HG03108 (cell line): ENCODE measurements around the gene KIAA1549.

Source experiments
- ATAC-seq: cut with Tn5 transposase; IDR thresholded peaks from one replicate; pipeline ENCODE4 v1.9.1; 2021; ENCODE audit warnings: moderate library complexity; ENCODE audit not compliant: unreplicated experiment

Gene KIAA1549

GRCh38 chr7:138975343-138976104 lies 5.7 kb downstream of the KIAA1549 start:
- ATAC-seq: no peak

GRCh38 chr7:138974675-138975292 lies 6.4 kb downstream of the KIAA1549 start:
- ATAC-seq: no peak

GRCh38 chr7:138974103-138974502 lies 7.1 kb downstream of the KIAA1549 start:
- no peak for ATAC-seq

GRCh38 chr7:138970952-138971351 lies 10.2 kb downstream of the KIAA1549 start:
- no peak for ATAC-seq

GRCh38 chr7:138970446-138970845 lies 10.7 kb downstream of the KIAA1549 start:
- ATAC-seq: no peak

GRCh38 chr7:138967159-138967558 lies 14.0 kb downstream of the KIAA1549 start:
- no peak for ATAC-seq

- no peak for ATAC-seq
Observed at GRCh38 chr7:138964624-138965436, 16.4 kb downstream of the KIAA1549 start.

- ATAC-seq: no peak
Observed at GRCh38 chr7:138963675-138964074, 17.5 kb downstream of the KIAA1549 start.

GRCh38 chr7:138962561-138963270 lies 18.5 kb downstream of the KIAA1549 start:
- no peak for ATAC-seq

- ATAC-seq: no peak
Observed at GRCh38 chr7:138961159-138961558, 20.0 kb downstream of the KIAA1549 start.

- ATAC-seq: no peak
Observed at GRCh38 chr7:138958391-138958956, 22.7 kb downstream of the KIAA1549 start.

GRCh38 chr7:138957753-138958390 lies 23.3 kb downstream of the KIAA1549 start:
- ATAC-seq: no peak

- ATAC-seq: no peak
Observed at GRCh38 chr7:138957217-138957616, 24.0 kb downstream of the KIAA1549 start.

GRCh38 chr7:138954545-138955475 lies 26.4 kb downstream of the KIAA1549 start:
- ATAC-seq: no peak

GRCh38 chr7:138952791-138953190 lies 28.4 kb downstream of the KIAA1549 start:
- ATAC-seq: no peak

- ATAC-seq: no peak
Observed at GRCh38 chr7:138951953-138952352, 29.2 kb downstream of the KIAA1549 start.

- no peak for ATAC-seq
Observed at GRCh38 chr7:138949421-138950088, 31.6 kb downstream of the KIAA1549 start.

- no peak for ATAC-seq
Observed at GRCh38 chr7:138948403-138948802, 32.8 kb downstream of the KIAA1549 start.

GRCh38 chr7:138945821-138946220 lies 35.4 kb downstream of the KIAA1549 start:
- ATAC-seq: no peak
